NCI-H526 treated with DMSO at 0.1 percent for 48 hours (cell line): ENCODE data around the gene ACER3.
"Not testable (repeated sequence)": the region's sequence is repeated elsewhere in the genome, so short reads cannot be mapped to it uniquely, and the experiment has no call there.

Experiments used
- DNase-seq: peaks from one replicate; lab custom pipeline; 2025; lab: John Stamatoyannopoulos, UW

ACER3 gene

GRCh38 chr11:77057938-77058474 lies 197.3 kb downstream of the ACER3 start:
- DNase-seq = no peak

GRCh38 chr11:77058900-77059299 lies 198.2 kb downstream of the ACER3 start:
- no peak for DNase-seq

- DNase-seq = peak; percentile 74
Measured at GRCh38 chr11:77059806-77060205, 199.1 kb downstream of the ACER3 start.

- DNase-seq = no peak
Measured at GRCh38 chr11:77060234-77060633, 199.5 kb downstream of the ACER3 start.

- DNase-seq = not testable (repeated sequence)
Measured at GRCh38 chr11:77061258-77061657, 200.5 kb downstream of the ACER3 start.

- no peak for DNase-seq
Measured at GRCh38 chr11:77062924-77063323, 202.2 kb downstream of the ACER3 start.

- no peak for DNase-seq
Measured at GRCh38 chr11:77063407-77063806, 202.7 kb downstream of the ACER3 start.

- DNase-seq = no peak
Measured at GRCh38 chr11:77063861-77064260, 203.1 kb downstream of the ACER3 start.

GRCh38 chr11:77064648-77065217 lies 204.0 kb downstream of the ACER3 start:
- no peak for DNase-seq

GRCh38 chr11:77065878-77066228 lies 205.1 kb downstream of the ACER3 start:
- DNase-seq = no peak

- DNase-seq = peak; percentile 80
Measured at GRCh38 chr11:77066229-77067042, 205.7 kb downstream of the ACER3 start, which contains the start of gene CAPN5. TSS of gene CAPN5 (plus strand) at chr11:77066971. CDS start at chr11:77084887, 17,916 bp downstream.

GRCh38 chr11:77067861-77068443 lies 207.2 kb downstream of the ACER3 start:
- DNase-seq = no peak

- DNase-seq = no peak
Measured at GRCh38 chr11:77068457-77069335, 208.0 kb downstream of the ACER3 start.

GRCh38 chr11:77069336-77069968 lies 208.7 kb downstream of the ACER3 start:
- DNase-seq = no peak

GRCh38 chr11:77069969-77070582 lies 209.4 kb downstream of the ACER3 start:
- DNase-seq = no peak

GRCh38 chr11:77071077-77071476 lies 210.4 kb downstream of the ACER3 start:
- DNase-seq = no peak

GRCh38 chr11:77071671-77072605 lies 211.2 kb downstream of the ACER3 start:
- no peak for DNase-seq

- no peak for DNase-seq
Measured at GRCh38 chr11:77072851-77073327, 212.2 kb downstream of the ACER3 start.

- no peak for DNase-seq
Measured at GRCh38 chr11:77073328-77074001, 212.7 kb downstream of the ACER3 start.
